OCI-LY7 (cell line): ENCODE data around the gene PASD1. TPM values are rescaled to one million over a fixed set of nuclear protein-coding genes. Genes with fewer than 3 reads are reported as not detected.

Experiments used
- Bru-seq: library from RNA; stranded (reverse); fragments of 400-500 nt; gene quantifications from one replicate; lab custom pipeline; 2021; lab: Mats Ljungman, UMichigan
- BruChase-seq, 2 experiments: library from RNA; stranded (reverse); fragments of 400-500 nt; gene quantifications; one replicate each; lab custom pipeline; 2021; lab: Mats Ljungman, UMichigan
- BruUV-seq: library from RNA; stranded (reverse); fragments of 400-500 nt; replicated peaks from 2 replicates; lab custom pipeline; 2021; lab: Mats Ljungman, UMichigan
- CTCF ChIA-PET: fragments of 300-600 bp; sonication (Branson Sonifier 250); formaldehyde crosslinking; loops from one replicate; lab custom pipeline; 2022; ENCODE audit warnings: antibody characterized with exemption; ENCODE audit not compliant: unreplicated experiment; lab: Charles Lee
- POLR2A ChIA-PET: fragments of 300-600 bp; sonication (Branson Sonifier 250); formaldehyde crosslinking; loops from one replicate; lab custom pipeline; 2022; ENCODE audit warnings: antibody characterized with exemption; lab: Charles Lee
- DNase-seq: peaks from one replicate; pipeline ENCODE4 v3.0.0-alpha.2; 2015; ENCODE audit warnings: low spot score
- H2AFZ ChIP-seq: fragments of 200-600 bp; sonication (generic), shearing (Covaris generic); 2 replicates; pipeline ENCODE4 v1.6.1; 2014; ENCODE audit warnings: mild to moderate bottlenecking, antibody characterized with exemption, low read length, moderate library complexity
- H3K27ac ChIP-seq: fragments of 200-600 bp; sonication (generic); 2 replicates; pipeline ENCODE4 v1.5.1; 2014; ENCODE audit warnings: mixed run types, low read depth, mild to moderate bottlenecking, moderate library complexity, low read length, inconsistent platforms; ENCODE audit not compliant: poor library complexity, severe bottlenecking
- H3K36me3 ChIP-seq: fragments of 200-600 bp; sonication (generic); 2 replicates; pipeline ENCODE4 v1.6.1; 2014; ENCODE audit warnings: mild to moderate bottlenecking, antibody characterized with exemption, low read length, moderate library complexity, mixed read lengths; ENCODE audit not compliant: insufficient read depth
- H3K4me1 ChIP-seq: fragments of 200-600 bp; sonication (generic); 2 replicates; pipeline ENCODE4 v1.5.1; 2014; ENCODE audit warnings: mild to moderate bottlenecking, low read length; ENCODE audit not compliant: insufficient read depth, poor library complexity, severe bottlenecking
- H3K4me2 ChIP-seq: fragments of 200-600 bp; sonication (generic); 2 replicates; pipeline ENCODE4 v1.6.1; 2014; ENCODE audit warnings: mild to moderate bottlenecking, low read length
- H3K4me3 ChIP-seq: fragments of 200-600 bp; sonication (generic); 2 replicates; pipeline ENCODE4 v1.5.1; 2014; ENCODE audit warnings: mild to moderate bottlenecking, low read depth, low read length; ENCODE audit not compliant: poor library complexity, severe bottlenecking
- H3K79me2 ChIP-seq: fragments of 200-600 bp; sonication (generic); 2 replicates; pipeline ENCODE4 v1.6.1; 2016; ENCODE audit warnings: low read depth, mild to moderate bottlenecking, low read length, moderate library complexity, mixed read lengths; ENCODE audit not compliant: insufficient read depth
- H3K9me2 ChIP-seq: fragments of 200-600 bp; sonication (generic); 2 replicates; pipeline ENCODE4 v1.6.1; 2016; ENCODE audit warnings: mild to moderate bottlenecking, low read length, mixed read lengths; ENCODE audit not compliant: insufficient read depth
- H3K9me3 ChIP-seq: fragments of 200-600 bp; sonication (generic); 2 replicates; pipeline ENCODE4 v1.6.1; 2014; ENCODE audit warnings: mild to moderate bottlenecking, mixed run types, low read length, mixed read lengths
- H4K20me1 ChIP-seq: fragments of 200-600 bp; sonication (generic); 2 replicates; pipeline ENCODE4 v1.6.1; 2014; ENCODE audit warnings: mild to moderate bottlenecking, antibody characterized with exemption, low read length, moderate library complexity, mixed read lengths; ENCODE audit not compliant: insufficient read depth
- CTCF ChIP-seq: fragments of 200-600 bp; sonication (generic); conservative IDR thresholded peaks from 2 replicates; pipeline ENCODE4 v1.5.1; 2014; ENCODE audit warnings: mild to moderate bottlenecking, antibody characterized with exemption, low read length, moderate library complexity, mixed read lengths
- EZH2phosphoT487 ChIP-seq: fragments of 200-600 bp; sonication (generic); IDR thresholded peaks from 2 replicates; pipeline ENCODE4 v1.6.1; 2018; ENCODE audit warnings: low read depth, borderline replicate concordance, mild to moderate bottlenecking, mixed run types, antibody characterized with exemption, low read length, moderate library complexity, mixed read lengths
- intact Hi-C: fragments of 100-400 bp; cut with micrococcal nuclease; formaldehyde crosslinking; loops from one replicate; pipeline ENCODE4 v1.10.0; 2022; ENCODE audit not compliant: unreplicated experiment
- long read RNA-seq: library from polyadenylated mRNA; stranded (forward); transcript quantifications from one replicate; pipeline ENCODE4 v2.0.0, GENCODE V29; 2022
- total RNA-seq, 2 experiments: library from RNA; depleted of rRNA in 1 of 2; stranded (reverse); fragments of >200 nt in 1 of 2; shearing (Covaris generic) in 1 of 2; gene quantifications; 2 replicates each; pipeline ENCODE4 v1.2.3, GENCODE V29; 2014 to 2022

Gene PASD1, protein sequence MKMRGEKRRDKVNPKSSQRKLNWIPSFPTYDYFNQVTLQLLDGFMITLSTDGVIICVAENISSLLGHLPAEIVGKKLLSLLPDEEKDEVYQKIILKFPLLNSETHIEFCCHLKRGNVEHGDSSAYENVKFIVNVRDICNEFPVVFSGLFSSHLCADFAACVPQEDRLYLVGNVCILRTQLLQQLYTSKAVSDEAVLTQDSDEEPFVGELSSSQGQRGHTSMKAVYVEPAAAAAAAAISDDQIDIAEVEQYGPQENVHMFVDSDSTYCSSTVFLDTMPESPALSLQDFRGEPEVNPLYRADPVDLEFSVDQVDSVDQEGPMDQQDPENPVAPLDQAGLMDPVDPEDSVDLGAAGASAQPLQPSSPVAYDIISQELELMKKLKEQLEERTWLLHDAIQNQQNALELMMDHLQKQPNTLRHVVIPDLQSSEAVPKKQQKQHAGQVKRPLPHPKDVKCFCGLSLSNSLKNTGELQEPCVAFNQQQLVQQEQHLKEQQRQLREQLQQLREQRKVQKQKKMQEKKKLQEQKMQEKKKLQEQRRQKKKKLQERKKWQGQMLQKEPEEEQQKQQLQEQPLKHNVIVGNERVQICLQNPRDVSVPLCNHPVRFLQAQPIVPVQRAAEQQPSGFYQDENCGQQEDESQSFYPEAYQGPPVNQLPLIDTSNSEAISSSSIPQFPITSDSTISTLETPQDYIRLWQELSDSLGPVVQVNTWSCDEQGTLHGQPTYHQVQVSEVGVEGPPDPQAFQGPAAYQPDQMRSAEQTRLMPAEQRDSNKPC
- total RNA-seq (2014; rRNA removed; shearing (Covaris generic)) (not detected in 2 replicates), total RNA-seq (2022) (not detected in 2 replicates), Bru-seq, nascent RNA (not detected), BruChase-seq, experiment 1, labeled RNA remaining after a 6-hour chase (not detected), BruChase-seq, experiment 2, labeled RNA remaining after a 2-hour chase (not detected)
- long read RNA-seq, result 0 reads

GRCh38 chrX:151563449-151563848 is at the start of gene PASD1:
PASD1 (plus strand) TSS chrX:151563675; CDS start chrX:151601554, 37,879 bp downstream.
- ChIA-PET CTCF (no interaction called here), POLR2A (no interaction called here)
- Histone ChIP-seq H3K27ac (no peak within 1 kb of the TSS), H3K4me3 (no peak within 1 kb of the TSS), H3K79me2 (no peaks in the 10 kb centered on the region), H3K9me3 (no peaks in the 10 kb centered on the region), H3K4me2 (no peak within 1 kb of the TSS), H2AFZ (no peak within 1 kb of the TSS), H4K20me1 (no peaks in the 10 kb centered on the region), H3K4me1 (no peaks in the 10 kb centered on the region), H3K36me3 (no peaks in the 10 kb centered on the region), H3K9me2 (no peaks in the 10 kb centered on the region)
- intact Hi-C loops, result no loop called here
- DNase-seq, result no peak
- no TSS peak for BruUV-seq
- TF ChIP-seq CTCF (no peak), EZH2phosphoT487 (no peak)

DNA sequence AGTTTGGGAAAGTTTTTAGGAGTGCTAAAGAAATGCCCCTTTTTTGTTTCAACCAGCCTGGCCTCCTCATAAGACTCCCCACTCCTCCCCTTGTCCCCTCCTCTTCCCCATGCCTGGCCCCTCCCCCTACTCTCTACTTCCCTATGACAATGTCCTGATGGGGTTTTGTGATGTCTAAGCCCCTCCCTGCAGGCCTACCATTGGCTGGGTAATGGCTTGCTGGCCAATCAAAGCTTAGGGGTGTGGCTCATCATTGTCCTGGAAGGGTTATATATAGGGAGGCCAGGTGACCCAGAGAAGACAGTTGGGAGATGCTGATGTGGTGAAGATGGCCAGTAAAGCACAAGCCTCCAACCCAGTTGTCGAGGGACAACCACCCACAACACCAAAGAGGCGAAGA is 48.2 kb upstream of the PASD1 start:
- no peak for TF ChIP-seq CTCF
- TF ChIP-seq EZH2phosphoT487, result no peak
- no peaks in the 10 kb centered on the region for H3K9me3 ChIP-seq
- no peaks in the 10 kb centered on the region for H3K9me2 ChIP-seq
- ChIA-PET POLR2A (no interaction called here), CTCF (no interaction called here)
- no peaks in the 10 kb centered on the region for H3K4me1 ChIP-seq
- BruUV-seq, result no TSS peak
- H3K79me2 ChIP-seq, result no peaks in the 10 kb centered on the region
- no peaks in the 10 kb centered on the region for H4K20me1 ChIP-seq
- peak; percentile 1 for DNase-seq
- H3K4me2 ChIP-seq, result no peak overlapping the region
- intact Hi-C loops, result no loop called here
- no peak overlapping the region for H3K27ac ChIP-seq
- no peak overlapping the region for H3K4me3 ChIP-seq
- no peak overlapping the region for H2AFZ ChIP-seq
- H3K36me3 ChIP-seq, result no peaks in the 10 kb centered on the region
